ENCODE results near the gene GNB5. TPM values are rescaled to one million over a fixed set of nuclear protein-coding genes. Genes with fewer than 3 reads are reported as not detected.

The GNB5 gene
- total RNA-seq, 2 donors from 2014 or later = 30.1 to 38.5 TPM

DNA sequence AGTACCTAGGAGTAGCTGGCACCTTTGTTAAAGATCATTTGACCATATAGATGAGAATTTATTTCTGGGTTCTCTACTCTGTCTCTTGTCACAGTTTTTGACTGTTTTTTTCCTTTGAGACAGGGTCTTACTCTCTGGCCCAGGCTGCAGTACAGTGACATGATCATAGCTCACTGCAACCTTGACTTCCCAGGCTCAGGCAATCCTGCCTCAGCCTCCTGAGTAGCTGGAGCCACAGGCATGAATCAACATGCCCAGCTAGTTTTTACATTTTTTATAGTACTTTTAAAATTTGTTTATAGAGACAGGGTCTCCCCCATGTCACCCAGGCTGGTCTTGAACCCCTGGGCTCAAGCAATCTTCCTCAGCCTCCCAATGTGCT, 123.7 kb downstream of the GNB5 start:
- peaks cover 30% of the 10 kb centered on the region for H3K36me3 ChIP-seq
- DNase-seq (ENCODE audit: low spot score) = no peak
- H3K4me1 ChIP-seq = no peaks in the 10 kb centered on the region
- no peak overlapping the region for H3K27ac ChIP-seq
- H3K9me3 ChIP-seq = no peaks in the 10 kb centered on the region
- no peaks in the 10 kb centered on the region for H3K27me3 ChIP-seq
- TF ChIP-seq, protein P1, sequence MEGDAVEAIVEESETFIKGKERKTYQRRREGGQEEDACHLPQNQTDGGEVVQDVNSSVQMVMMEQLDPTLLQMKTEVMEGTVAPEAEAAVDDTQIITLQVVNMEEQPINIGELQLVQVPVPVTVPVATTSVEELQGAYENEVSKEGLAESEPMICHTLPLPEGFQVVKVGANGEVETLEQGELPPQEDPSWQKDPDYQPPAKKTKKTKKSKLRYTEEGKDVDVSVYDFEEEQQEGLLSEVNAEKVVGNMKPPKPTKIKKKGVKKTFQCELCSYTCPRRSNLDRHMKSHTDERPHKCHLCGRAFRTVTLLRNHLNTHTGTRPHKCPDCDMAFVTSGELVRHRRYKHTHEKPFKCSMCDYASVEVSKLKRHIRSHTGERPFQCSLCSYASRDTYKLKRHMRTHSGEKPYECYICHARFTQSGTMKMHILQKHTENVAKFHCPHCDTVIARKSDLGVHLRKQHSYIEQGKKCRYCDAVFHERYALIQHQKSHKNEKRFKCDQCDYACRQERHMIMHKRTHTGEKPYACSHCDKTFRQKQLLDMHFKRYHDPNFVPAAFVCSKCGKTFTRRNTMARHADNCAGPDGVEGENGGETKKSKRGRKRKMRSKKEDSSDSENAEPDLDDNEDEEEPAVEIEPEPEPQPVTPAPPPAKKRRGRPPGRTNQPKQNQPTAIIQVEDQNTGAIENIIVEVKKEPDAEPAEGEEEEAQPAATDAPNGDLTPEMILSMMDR (IDR thresholded peaks at IDR 0.05) = no peak
- H3K4me3 ChIP-seq = no peak overlapping the region

DNA sequence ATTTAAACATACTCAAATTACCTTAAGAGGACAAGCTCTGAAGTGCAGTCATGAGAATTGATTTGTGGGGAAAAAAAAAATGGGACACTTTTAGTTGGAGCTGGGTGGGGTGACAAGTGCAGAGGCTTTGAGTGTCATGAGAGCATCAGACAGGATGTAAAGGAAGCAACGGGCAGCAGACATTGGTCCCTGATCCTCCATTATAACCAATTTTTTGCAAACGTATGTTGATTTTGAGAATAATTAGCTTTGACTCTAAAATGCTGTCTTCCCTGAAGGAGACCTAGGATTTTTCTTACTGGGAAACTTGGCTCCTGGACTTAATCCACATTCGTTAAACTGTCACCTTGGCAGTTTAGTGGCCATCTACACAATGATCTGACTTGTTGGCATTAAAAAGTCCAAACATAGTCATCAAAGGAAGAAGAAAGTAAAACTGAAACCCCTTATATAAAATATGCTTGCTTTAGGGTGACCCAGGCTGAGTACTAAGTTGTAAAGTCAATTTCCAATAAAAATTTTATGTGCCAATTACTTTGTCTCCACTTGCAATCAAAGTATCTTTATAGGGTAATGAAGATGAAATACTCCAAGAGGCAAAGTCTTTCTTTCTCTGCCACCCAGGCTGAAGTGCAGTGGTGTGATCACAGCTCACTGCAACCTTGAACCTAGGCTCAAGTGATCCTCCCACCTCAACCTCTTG, 124.2 kb downstream of the GNB5 start:
- Histone ChIP-seq H3K36me3 (peaks cover 35% of the 10 kb centered on the region), H3K27ac (no peak overlapping the region), H3K4me1 (no peaks in the 10 kb centered on the region), H3K27me3 (no peaks in the 10 kb centered on the region), H3K9me3 (no peaks in the 10 kb centered on the region), H3K4me3 (no peak overlapping the region)
- TF ChIP-seq, protein P1 (IDR thresholded peaks at IDR 0.05) = no peak
- no peak for DNase-seq (ENCODE audit: low spot score)

Other genes with a start within 250 kb of the GNB5 start
- 10 to 100 TPM in 1 of 2 donors, 1 to 10 TPM in 1; 9.0 to 10.6 TPM for gene LEO1, start 219.6 kb downstream of the GNB5 start, total RNA-seq
- gene MAPK6, start 172.2 kb downstream of the GNB5 start, total RNA-seq = 10 to 100 TPM; 11.6 to 13.4 TPM
- gene BCL2L10, start 78.6 kb downstream of the GNB5 start, total RNA-seq = under 1 TPM in 1 of 2 donors, not detected in 1; 0.37 TPM
- 1 to 10 TPM; 2.0 to 5.3 TPM for gene MYO5C, start 104.4 kb upstream of the GNB5 start, total RNA-seq